Stimulated activated CD8-positive, alpha-beta memory T cell treated with anti-CD3 and anti-CD28 coated beads, Interleukin-2, amount 100 ng/mL, for 48 hours (primary cell): ENCODE results near the gene DHDH.

Experiments
- DNase-seq, 2 donors: peaks; one replicate each; pipeline ENCODE4 v3.0.0-alpha.2; 2020; ENCODE audit warnings: low read depth in 2 of 2

Gene DHDH

DNA sequence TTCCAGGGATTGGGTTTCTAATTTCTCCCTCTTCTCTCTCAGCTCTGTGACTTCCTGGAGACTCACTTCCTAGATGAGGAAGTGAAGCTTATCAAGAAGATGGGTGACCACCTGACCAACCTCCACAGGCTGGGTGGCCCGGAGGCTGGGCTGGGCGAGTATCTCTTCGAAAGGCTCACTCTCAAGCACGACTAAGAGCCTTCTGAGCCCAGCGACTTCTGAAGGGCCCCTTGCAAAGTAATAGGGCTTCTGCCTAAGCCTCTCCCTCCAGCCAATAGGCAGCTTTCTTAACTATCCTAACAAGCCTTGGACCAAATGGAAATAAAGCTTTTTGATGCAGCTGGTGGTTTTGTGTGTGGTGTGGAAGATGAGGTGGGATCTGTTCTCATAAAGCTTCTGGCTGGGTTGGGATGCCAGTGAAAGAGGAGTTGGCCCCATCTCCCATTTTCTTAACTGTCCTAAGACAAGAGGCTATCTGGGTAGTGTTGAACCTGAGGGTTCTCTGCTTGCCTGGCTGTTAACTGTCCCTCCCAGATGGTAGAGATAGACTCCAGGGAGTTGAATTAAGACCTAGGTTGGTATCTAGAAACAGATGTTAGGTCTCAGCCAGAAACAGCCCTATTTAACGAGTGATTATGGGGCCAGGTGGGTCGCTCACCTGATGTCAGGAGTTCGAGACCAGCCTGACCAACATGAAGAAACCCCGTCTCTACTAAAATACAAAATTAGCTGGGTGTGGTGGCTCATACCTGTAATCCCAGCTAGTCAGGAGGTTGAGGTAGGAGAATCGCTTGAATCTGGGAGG, 33.2 kb downstream of the DHDH start:
- no peak for DNase-seq

DNA sequence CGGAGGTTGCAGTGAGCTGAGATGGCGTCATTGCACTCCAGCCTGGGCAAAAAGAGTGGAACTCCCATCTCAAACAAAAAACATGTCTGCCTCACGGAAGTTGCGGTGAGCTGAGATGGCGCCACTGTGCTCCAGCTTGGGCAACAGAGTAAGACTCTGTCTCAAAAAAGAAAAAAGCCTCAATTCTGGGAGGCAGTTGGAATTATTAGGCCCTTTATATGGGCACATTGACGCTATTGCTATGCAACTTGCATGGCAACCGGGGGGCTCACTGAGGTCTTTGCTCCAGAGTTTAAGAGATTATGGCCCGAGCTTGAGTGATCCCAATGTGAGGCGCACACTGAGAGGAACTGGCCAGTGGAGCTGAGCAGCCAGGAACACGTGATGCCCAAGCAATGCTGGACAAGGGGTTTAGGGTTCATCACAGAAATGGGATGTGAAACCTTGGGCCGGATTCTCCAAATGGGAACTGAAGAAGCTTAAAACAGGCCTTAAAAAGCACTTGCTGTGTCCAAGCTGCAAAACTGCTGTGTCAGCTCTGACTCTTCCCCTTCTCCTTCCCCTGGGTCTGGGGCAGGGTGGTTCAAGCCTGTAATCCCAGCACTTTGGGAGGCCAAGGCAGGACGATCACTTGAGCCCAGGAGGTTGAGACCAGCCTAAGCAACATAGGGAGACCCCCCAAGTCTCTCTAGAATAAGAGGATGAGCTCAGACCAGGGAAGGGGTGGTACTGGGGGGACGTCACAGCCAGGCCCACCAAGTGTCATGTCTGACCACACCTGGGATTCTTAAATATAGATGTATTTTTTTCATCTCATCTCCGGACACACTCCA, 34.1 kb downstream of the DHDH start:
- DNase-seq, result no peak

DNA sequence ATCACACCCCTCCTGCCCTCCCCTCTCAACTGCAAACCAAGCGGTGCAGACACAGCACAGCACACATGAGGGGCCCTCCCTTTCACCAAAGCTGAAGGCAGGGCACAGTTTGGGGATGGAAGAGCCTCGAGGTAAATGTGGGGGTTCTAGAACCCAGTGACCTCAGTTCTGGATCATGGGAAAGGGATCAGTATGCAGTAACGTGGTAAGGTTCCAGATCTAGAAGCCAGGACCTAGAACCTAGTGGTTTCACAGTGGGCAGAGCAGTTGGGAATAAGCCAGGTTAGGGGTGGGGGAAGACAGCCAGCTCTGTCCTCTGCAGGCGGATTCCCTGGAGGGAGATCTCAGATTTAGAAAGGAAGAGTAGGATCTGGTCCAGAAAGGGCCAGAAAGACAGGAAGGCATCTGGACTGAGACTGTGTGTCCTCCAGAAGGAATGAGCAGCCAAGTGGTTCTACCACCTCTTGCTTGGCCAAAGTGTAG, 34.7 kb downstream of the DHDH start:
- no peak for DNase-seq

DNA sequence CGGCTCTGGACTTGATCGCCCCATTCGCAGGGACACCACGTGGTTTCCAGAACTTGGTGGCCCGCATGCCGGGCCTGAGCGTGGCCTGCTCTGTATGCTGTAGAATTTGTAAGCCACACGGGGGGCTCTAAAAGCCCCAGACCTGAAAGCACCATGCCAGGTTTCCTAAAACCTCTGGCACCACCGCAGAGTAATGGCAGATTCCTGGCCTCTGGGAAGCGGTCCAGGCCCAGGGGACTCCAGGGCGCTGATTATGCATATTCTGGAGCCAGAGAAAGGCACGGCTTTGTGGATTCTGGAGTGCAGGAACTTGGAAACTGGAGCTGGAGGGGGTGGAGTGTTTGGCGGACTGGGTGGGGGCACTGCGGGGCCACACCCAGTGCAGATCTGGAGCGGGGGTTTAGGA, 35.3 kb downstream of the DHDH start:
- DNase-seq, result no peak

DNA sequence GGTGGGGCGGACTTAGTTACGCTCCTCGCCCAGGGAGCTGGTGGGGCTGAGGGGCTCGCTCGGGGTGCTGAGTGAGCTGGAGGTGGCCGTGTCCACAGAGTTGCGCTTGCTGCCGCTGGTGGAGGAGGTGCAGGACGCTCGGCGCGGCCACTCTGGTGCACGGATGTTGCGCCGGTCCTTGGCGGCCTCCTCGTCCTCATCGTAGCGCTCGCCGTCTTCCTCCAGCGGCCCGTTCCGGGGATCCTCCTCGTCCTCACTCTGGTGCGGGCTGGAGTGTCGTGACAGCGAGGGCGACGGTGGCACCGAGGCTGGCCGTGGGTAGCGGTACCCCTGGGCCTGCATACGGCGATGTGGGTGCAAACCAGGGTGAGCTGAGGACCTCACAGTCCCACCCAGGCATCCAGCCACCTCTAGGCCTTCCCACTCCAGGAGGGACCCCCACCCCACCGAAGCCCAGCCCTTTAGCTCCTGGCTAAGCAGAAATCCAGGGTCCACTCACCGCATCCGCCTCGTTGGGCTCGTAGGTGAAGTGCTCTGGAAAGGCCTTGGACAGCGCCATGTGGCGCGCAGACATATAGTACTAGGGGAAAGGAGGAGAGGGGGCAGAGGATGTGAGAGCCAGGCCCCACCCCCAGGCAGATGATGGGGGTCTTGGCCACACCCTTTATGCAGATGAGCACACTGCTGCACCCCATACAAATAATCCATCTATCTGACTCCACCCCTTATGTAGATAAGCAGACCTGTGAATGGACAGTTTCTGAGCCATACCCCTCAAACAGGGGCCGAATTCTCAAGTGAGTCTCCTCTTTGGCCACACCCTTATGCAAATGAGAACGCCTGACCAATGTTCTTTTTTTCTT, 36.0 kb downstream of the DHDH start:
- DNase-seq, result no peak

DNA sequence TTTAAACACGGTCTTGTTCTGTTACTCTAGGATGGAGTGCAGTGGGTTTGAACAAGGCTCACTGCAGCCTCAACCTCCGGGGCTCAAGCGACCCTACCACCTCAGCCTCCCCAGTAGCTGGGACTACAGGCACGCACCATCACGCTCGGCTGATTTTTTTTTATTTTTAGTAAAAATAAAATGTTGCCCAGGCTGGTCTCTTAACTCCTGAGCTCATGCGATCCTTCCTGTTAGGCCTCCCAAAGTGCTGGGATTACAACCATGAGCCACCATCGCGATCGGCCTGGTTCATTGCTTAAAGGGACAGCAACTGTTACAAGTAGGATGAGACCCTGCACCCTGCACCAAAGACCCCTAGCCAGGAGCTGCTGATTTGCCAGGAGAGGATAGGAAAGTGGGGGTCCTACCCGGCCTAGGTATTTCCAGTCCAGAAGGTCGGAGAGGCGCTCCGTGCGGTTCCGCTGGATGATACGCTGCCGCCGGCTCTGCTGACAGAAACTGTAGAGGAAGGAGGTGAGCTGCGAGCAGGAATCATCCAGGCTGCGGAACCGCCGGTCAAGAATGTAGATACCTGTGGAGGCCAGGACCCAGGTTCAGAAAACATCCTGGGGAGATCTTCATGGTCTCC, 36.8 kb downstream of the DHDH start:
- no peak for DNase-seq

DNA sequence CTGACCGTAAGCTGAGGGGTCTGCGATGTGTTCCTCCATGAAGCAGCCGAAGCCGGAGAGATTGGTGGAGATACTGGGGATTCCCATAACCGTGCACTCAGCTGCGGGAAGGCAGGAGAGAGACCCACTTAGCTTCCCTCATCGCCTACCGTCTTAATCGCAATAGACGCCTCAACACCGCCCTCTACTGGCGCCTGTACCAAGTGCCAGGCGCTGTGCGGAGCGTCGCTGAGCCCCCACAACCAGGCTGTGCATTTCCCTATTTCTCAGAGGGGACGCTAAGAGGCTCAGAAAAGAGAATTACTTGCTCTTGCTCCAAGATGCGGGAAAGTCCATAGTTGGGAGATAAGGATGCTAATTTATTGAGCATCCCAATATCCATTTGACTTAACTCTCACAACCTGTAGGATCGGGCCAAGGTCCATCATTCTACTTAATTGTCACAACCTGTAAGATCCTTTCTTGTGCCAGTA, 37.5 kb downstream of the DHDH start:
- DNase-seq, result peak; percentile 75 to 79

DNA sequence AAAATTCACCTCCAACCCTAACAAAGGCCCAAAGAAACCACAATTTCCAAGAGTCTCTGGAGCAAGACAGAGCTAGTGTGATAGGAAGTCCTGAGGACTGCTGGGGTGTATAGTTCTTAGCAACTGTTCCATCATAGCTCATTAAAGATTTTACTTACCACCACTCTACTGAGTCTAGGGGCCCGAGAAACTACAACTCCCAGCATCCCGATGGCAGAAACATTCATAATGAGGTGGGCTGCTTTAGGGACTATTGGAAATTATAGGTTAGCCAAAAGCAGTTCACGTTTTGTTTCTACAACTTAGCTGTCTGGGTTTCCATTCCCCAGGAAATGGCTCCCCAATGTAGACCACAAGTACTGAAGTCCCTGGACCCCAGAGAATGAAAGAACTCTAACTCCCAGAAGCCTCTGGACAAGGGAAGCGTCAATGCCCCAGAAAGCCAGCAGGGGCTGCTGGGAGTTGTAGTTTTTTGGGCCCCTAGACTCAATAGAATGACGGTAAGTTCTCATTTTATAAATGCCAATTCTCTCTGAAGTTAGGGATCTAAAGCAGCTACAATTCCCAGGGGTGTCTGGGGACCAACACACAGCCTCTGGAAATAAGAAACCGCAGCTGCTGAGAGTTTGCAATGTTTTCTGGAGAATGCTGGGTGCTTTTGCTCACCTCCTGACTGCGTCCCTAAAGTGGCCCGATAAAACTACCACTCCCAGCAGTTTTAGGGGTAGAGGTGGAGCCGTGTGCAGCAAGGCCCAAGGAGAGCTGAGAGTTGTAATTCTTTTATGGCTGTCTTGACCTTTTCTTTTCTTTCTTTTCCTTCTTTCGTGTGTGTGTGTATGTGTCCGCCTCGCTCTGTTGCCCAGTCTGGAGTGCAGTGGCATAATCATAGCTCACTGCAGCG, 42.7 kb downstream of the DHDH start:
- no peak for DNase-seq

DNA sequence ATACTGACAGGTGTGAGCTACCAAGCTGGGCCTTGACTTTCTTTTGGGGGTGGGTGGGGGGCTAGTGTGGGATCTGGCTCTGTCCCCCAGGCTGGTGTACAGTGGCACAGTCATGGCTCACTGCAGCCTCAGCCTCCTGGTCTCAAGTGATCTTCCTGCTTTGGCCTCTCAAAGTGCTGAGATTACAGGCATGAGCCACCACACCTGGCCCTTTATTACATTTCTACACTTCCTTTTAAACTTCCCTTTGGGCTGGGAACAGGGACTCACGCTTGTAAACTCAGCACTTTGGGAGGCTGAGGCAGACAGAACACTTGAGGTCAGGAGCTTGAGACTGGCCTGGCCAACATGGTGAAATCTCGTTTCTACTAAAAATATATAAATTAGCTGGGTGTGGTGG, 43.6 kb downstream of the DHDH start:
- DNase-seq, result no peak

DNA sequence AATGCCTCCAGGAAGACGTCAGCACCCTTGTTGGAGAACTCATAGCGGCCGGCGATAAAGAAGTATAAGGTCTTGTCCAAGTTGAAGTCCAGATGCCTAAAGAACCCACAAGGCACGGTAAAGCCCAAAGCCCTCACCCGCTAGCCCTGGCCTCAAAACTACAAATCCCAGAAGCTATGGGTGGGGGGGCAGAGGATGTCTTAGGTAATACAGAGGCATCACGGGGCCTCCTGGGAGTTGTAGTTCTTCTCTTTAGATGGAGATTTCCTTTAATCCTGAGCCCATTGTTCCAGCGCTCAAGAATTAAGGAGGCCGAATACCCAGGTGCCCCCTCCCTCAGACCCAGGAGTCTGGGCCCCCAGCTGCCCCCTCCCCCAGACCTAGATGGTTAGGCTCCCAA, 48.8 kb downstream of the DHDH start:
- no peak for DNase-seq

DNA sequence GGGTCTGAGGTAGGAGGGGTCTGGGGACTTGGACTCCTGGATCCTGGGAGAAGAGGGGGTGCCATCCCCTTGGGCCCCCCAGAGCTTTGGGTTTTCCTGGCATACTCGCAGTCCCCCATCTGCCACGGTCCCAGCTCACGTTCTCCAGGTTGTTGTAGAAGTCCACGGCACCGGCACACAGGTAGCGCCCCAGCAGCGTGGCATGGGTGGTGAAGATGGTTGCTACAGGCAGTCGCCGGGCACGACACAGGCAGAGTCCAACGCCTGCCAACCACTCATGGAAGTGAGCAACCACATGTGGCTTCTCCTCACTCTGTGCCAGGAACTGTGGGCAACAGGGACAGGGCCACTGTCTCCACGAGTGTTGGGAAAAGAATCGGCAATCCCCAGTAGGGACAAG, 52.2 kb downstream of the DHDH start:
- DNase-seq, result no peak

DNA sequence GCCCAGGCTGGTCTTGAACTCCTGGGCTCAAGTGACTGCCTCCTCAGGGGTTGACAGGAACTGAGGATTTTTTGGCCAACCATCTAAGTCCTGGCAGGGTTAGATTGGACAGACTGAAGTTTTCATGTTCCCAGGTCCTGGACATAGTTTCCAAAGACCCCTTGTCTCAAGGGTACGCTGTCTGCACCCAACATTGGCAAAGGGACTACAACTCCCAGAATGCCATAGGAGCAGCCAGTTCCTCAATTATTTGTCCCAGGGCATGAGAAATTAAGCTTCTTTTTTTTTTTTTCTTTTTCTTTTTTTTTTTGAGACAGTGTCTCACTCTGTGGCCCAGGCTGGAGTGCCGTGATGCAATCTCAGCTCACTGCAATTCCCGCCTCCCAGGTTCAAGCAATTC, 52.7 kb downstream of the DHDH start:
- DNase-seq, result no peak

DNA sequence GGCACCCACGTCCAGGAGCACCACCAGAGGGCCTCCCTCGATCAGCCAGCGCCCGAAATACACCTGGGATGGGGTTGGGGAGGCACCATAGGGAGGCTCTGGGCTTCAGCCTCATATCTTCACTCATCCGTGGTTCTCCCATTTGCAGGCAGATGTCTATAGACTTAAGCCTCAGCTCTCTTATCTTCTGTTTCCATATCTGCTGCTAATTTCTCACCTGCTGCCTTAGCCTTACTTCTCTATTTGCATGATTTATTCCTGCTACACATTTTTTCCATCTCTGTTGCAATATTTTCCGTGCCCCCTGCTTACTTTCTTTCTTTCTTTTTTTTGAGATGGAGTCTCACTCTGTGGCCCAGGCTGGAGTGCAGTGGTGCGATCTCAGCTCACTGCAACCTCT, 53.8 kb downstream of the DHDH start:
- no peak for DNase-seq

DNA sequence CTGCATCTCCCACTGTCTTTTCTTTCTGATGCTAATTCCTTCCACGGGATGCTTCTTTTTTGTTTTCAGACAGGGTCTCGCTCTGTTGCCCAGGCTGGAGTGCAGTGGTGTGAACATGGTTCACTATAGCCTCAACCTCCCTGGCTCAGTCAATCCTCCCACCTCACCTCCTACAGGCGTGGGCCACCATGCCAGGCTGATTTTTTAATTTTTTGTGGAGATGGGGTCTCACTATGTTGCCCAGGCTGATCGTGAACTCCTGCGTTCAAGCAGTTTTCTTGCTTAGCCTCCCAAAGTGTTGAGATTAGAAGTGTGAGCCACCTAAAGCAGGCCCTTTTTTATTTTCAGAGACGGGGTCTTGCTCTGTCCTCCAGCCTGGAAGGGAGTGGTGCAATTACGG, 54.8 kb downstream of the DHDH start:
- no peak for DNase-seq

DNA sequence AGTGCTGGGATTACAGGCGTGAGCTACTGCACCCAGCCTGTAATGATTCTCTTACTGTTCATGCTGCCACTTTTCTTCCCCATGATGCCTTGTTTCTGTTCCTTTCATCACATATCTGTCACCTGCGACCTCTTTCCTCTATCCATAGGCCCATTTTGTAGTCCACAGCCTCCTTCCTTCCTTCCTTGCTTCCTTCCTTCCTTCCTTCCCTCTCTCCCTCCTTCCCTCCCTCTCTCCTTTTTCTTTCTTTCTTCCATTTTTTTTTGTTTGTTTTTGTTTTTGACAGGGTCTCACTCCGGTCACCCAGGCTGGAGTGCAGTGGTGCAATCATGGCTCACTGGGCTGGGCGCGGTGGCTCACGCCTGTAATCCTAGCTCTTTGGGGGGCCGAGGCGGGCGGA, 55.4 kb downstream of the DHDH start:
- DNase-seq, result no peak

DNA sequence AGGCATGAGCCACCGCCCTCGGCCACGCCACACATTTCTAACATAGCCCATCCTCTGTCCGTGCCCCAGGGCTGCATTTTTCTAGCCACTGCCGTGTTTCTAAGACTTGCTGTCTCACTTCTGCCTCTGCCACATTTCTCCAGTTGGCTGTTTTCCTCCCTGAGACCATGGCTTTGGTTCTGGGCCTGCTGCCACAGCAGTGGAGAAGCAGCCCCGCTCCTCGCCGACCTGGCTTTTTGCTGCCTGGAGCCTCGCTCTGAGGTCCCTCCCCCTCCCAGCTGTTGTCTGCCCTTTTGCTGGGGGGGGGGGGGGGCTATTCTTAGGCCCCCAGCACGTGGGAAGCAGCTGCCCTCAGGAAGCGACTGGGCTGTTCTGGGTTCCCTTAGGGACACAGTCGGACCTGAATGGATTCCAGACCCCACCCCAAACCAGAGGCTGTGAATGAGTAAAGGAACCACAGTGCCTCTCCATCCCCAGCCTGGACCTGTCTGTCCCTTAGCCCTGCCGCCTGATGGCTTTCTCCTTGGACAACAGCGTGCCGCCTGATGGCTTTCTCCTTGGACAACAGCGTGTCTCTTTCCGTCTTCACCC, 56.3 kb downstream of the DHDH start:
- DNase-seq, result no peak

DNA sequence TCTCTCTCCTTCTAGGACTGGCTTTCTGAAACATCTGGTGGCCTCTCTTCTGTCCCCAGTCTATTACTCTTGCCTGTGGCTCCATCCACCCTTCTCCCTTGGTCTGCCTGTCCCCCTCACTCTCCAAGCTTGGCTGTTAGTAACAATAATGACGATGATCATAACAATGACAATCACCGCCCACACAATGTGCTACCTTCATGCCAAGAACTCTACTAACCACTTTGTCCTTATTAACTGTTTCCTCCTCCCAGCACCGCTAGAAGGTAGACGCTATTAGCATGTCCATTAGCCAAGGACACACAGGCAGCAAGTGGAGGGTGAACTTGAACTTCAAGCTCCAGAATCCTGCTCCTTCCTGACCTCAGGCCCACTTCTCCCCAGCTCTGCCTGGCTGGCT, 56.9 kb downstream of the DHDH start:
- DNase-seq, result no peak

DNA sequence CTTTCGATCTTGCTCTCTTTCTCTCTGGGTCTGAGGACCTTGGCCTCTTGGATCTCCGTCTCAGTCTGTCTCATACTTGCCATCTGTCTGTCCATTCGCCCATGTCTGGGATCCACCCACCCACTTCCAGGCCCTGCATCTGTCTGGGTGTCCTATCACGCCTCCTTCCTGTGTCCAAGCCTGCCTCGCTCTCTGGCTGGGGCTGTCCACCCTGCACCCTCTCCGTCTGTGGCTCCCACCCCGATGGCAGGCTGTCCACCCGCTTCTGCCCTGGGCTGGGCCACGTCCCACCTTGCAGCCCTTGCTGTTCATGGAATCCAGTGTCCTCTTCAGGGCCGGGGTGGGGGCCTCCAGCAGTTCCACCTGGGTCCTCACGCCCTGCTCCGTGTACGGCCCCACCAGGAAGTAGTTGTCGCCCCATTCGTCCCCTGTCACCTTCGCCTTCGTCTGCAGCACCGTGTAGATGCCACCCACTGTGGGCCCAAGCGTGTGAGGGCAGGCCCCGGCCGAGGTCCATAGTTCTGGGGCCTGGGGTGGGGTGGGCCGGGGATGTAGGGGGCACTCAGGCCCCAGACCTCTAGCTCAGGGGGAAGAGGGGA, 57.6 kb downstream of the DHDH start:
- DNase-seq, result no peak

DNA sequence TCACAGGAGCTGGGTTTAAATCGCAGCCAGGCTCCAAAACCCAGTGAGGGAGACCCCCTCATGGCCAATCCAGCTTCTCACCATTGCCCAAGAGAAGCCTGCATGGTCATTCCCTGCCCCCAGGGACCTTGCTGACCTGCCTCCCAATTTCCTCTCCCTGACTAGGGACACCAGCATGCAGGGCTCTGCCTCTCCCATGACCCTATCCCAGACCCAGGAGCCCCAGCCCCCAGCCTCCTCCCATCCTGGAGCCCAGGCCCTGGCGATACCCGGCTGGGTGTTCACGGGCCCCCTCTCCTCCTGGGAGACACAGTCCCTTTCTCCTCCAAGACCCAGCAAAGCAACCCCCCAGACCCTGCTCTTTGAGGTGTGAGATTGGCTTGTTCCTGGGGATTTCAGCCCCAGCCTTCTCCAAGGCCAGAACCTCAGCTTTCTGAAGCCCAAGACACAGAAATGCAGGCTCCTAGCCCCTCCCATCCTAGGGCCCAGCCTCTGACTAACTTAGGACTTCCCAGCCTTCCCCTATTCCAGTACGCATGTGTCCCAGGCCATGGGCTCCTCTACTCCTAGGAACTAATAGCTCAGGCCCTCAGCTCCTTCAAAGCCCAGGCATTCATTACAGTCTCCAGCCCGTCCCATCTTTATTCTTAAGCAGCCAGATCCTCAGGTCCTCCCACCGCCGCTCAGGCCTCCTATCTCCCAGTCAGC, 58.5 kb downstream of the DHDH start:
- no peak for DNase-seq
